Kidney tubule cell (primary cell): ENCODE measurements around the gene GRIK1.
"Not testable (repeated sequence)": the region's sequence is repeated elsewhere in the genome, so short reads cannot be mapped to it uniquely, and the experiment has no call there.

ENCODE experiments used
- DNase-seq: peaks from one replicate; pipeline ENCODE4 v3.0.0-alpha.2; 2018; ENCODE audit warnings: low spot score

The GRIK1 gene

GRCh38 chr21:29939924-29940275 is at the start of gene GRIK1:
TSS of gene GRIK1 (minus strand) at chr21:29939996.
- DNase-seq = no peak

GRCh38 chr21:29987762-29988161 is 48.0 kb upstream of the GRIK1 start:
- no peak for DNase-seq

- DNase-seq = no peak
Measured at GRCh38 chr21:29985866-29986265, 46.1 kb upstream of the GRIK1 start.

- no peak for DNase-seq
Measured at GRCh38 chr21:29979043-29979442, 39.2 kb upstream of the GRIK1 start.

- no peak for DNase-seq
Measured at GRCh38 chr21:29975776-29976175, 36.0 kb upstream of the GRIK1 start.

- DNase-seq = no peak
Measured at GRCh38 chr21:29973258-29973657, 33.5 kb upstream of the GRIK1 start.

- no peak for DNase-seq
Measured at GRCh38 chr21:29961291-29962027, 21.7 kb upstream of the GRIK1 start.

GRCh38 chr21:29958551-29958950 is 18.8 kb upstream of the GRIK1 start:
- no peak for DNase-seq

GRCh38 chr21:29958035-29958434 is 18.2 kb upstream of the GRIK1 start:
- DNase-seq = not testable (repeated sequence)

- no peak for DNase-seq
Measured at GRCh38 chr21:29953690-29954089, 13.9 kb upstream of the GRIK1 start.

- no peak for DNase-seq
Measured at GRCh38 chr21:29953072-29953471, 13.3 kb upstream of the GRIK1 start.

- DNase-seq = no peak
Measured at GRCh38 chr21:29951911-29952310, 12.1 kb upstream of the GRIK1 start.

GRCh38 chr21:29949991-29950390 is 10.2 kb upstream of the GRIK1 start:
- no peak for DNase-seq

GRCh38 chr21:29947119-29947518 is 7.3 kb upstream of the GRIK1 start:
- no peak for DNase-seq

- no peak for DNase-seq
Measured at GRCh38 chr21:29943885-29944284, 4.1 kb upstream of the GRIK1 start.

GRCh38 chr21:29942034-29942433 is 2.2 kb upstream of the GRIK1 start:
- DNase-seq = no peak

- DNase-seq = no peak
Measured at GRCh38 chr21:29940991-29941390, 1.2 kb upstream of the GRIK1 start.

- DNase-seq = no peak
Measured at GRCh38 chr21:29940361-29940760, 565 bp upstream of the GRIK1 start.

- DNase-seq = peak; percentile 2
Measured at GRCh38 chr21:29939104-29939923, 482 bp downstream of the GRIK1 start.

- DNase-seq = no peak
Measured at GRCh38 chr21:29938776-29939103, 1.1 kb downstream of the GRIK1 start.

GRCh38 chr21:29933088-29933487 is 6.7 kb downstream of the GRIK1 start:
- no peak for DNase-seq

- no peak for DNase-seq
Measured at GRCh38 chr21:29928537-29928936, 11.3 kb downstream of the GRIK1 start.

- no peak for DNase-seq
Measured at GRCh38 chr21:29920938-29921337, 18.9 kb downstream of the GRIK1 start.

GRCh38 chr21:29914326-29914725 is 25.5 kb downstream of the GRIK1 start:
- no peak for DNase-seq
